Measurements from ENCODE around the gene ATP1B4. TPM values are rescaled to one million over a fixed set of nuclear protein-coding genes. Genes with fewer than 3 reads are reported as not detected.
"Not testable (repeated sequence)": the region's sequence is repeated elsewhere in the genome, so short reads cannot be mapped to it uniquely, and the experiment has no call there.

ATP1B4 gene
- polyA plus RNA-seq: not detected

GRCh38 chrX:120361764-120362305, at the start of gene ATP1B4:
Gene ATP1B4 (plus strand): TSS chrX:120362089. CDS start chrX:120362169, 80 bp downstream.
- Mint-ChIP-seq H3K9me3 (no peaks in the 10 kb centered on the region), H3K4me3 (no peak within 1 kb of the TSS), H3K4me1 (no peaks in the 10 kb centered on the region), H3K36me3 (no peaks in the 10 kb centered on the region), H3K27ac (no peak within 1 kb of the TSS), H3K27me3 (ENCODE audit: low read depth in 3 of 3) (peaks cover 0 to 8% (median 3%) of the 10 kb centered on the region in 3 donors)
- no peak for DNase-seq

- no peak for DNase-seq
- Mint-ChIP-seq H3K9me3 (no peaks in the 10 kb centered on the region), H3K27me3 (ENCODE audit: low read depth in 3 of 3) (peaks cover 0 to 13% (median 6%) of the 10 kb centered on the region in 3 donors), H3K4me1 (peaks cover 1 to 2% of the 10 kb centered on the region in 2 donors), H3K36me3 (no peaks in the 10 kb centered on the region), H3K27ac (no peak overlapping the region), H3K4me3 (no peak overlapping the region)
Measured at GRCh38 chrX:120315776-120316175, 46.1 kb upstream of the ATP1B4 start.

DNA sequence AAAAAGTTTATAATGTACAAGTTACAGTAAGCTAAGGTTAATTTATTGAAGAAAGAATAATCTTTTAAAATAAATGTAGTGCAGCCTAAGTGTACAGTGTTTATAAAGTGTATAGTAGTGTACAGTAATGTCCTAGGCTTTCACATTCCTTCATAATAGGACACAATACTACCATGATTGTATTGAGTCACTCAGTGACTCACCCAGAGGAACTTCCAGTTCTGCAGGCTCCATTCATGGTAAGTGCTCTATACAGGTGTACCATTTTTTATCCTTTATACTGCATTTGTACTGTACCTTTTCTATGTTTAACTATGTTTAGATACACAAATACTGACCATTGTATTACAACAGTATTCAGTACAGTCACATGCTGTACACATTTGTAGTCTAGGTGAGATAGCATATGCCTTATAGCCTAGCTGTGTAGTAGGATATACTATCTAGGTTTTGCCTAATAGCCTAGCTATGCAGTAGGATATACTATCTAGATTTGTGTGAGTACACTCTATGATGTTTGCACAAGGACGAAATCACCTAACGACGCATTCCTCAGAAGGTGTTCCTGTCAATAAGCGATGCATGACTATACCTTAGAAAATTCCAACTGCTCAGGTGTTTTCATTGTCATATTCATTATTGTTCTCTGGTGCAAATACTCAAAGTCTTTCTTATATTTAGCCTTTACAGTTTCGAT, 45.2 kb upstream of the ATP1B4 start:
- Mint-ChIP-seq H3K27me3 (ENCODE audit: low read depth in 3 of 3) (peaks cover 0 to 14% (median 5%) of the 10 kb centered on the region in 3 donors), H3K4me3 (no peak overlapping the region)

DNA sequence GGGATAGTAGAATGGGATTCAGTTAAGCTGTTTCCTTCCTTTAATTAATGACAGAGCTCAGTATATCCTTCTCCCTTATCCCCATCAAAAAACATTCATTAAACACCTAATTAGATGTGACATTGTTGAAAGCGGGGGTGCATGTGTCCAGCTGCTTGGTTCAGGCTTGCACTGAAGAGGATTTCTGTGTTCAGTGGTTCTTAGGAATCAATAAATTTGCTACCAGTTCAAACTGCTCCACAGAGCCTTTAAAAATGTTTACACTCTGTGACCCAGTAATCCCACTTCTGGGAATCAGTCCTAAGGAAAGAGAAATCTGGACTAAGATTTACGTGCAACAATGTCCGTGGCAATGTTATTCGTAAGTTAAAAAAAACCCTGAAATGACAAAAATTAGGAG, 43.5 kb upstream of the ATP1B4 start:
- H3K36me3 Mint-ChIP-seq: no peaks in the 10 kb centered on the region
- no peaks in the 10 kb centered on the region for H3K9me3 Mint-ChIP-seq
- H3K27ac Mint-ChIP-seq: no peak overlapping the region
- peaks cover 2 to 6% (median 3%) of the 10 kb centered on the region in 3 donors for H3K27me3 Mint-ChIP-seq (ENCODE audit: low read depth in 3 of 3)
- no peak overlapping the region for H3K4me3 Mint-ChIP-seq
- DNase-seq: no peak
- H3K4me1 Mint-ChIP-seq: no peaks in the 10 kb centered on the region

More for the DNA sequence above, 45.2 kb upstream of the ATP1B4 start:
- no peaks in the 10 kb centered on the region for H3K4me1 Mint-ChIP-seq
- H3K9me3 Mint-ChIP-seq: no peaks in the 10 kb centered on the region
- DNase-seq: no peak
- H3K27ac Mint-ChIP-seq: no peak overlapping the region
- no peaks in the 10 kb centered on the region for H3K36me3 Mint-ChIP-seq

- no peak for DNase-seq
- Mint-ChIP-seq H3K27ac (no peak overlapping the region), H3K36me3 (no peaks in the 10 kb centered on the region), H3K4me1 (no peaks in the 10 kb centered on the region), H3K4me3 (no peak overlapping the region), H3K27me3 (ENCODE audit: low read depth in 3 of 3) (peaks cover 2 to 9% (median 2%) of the 10 kb centered on the region in 3 donors), H3K9me3 (no peaks in the 10 kb centered on the region)
Measured at GRCh38 chrX:120321520-120322281, 40.2 kb upstream of the ATP1B4 start.

DNA sequence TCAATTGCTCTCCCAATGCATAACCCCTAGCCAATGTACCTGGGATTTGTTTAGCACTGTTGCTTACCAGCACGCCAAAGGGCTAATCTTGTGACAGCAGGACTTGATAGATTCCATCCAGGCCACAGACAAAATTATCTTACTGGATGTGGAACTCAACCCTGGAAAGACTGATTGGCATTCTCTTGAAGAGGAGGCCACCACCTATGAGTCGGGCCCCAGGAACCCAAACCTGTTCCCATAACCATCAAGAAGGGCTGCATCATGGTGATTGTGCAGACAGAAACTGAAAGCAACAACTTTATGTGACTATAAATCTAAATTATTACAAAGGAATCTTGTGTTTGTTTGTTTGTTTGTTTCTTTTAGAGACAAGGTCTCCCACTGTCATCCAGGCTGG, 30.8 kb upstream of the ATP1B4 start:
- Mint-ChIP-seq H3K36me3 (peaks cover 0 to 3% (median 0%) of the 10 kb centered on the region in 3 donors), H3K27me3 (ENCODE audit: low read depth in 3 of 3) (peaks cover 2 to 7% (median 3%) of the 10 kb centered on the region in 3 donors), H3K4me3 (no peak overlapping the region), H3K4me1 (no peaks in the 10 kb centered on the region), H3K27ac (no peak overlapping the region), H3K9me3 (peaks cover 0 to 5% (median 3%) of the 10 kb centered on the region in 6 donors)
- DNase-seq: no peak

DNA sequence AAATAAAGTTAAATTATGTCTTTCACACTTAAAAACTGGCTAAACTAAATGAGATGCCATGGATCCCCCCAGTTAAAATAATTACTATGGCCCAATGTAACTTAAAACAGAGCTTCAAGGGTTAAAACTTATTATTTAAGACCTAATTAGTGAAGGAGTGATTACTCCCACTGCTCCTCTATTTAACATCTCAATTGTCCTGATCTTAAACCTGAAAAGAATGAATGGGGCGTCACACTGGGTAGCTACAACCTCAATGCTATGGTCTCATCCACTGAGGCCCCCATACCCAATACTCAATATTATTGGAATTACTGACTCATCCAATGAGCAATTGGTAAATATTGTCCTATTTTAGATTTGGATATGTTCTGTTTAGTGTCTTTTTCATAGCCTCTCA, 29.5 kb upstream of the ATP1B4 start:
- H3K27me3 Mint-ChIP-seq (ENCODE audit: low read depth in 3 of 3): peaks cover 1 to 4% (median 2%) of the 10 kb centered on the region in 3 donors
- H3K9me3 Mint-ChIP-seq: peaks cover 0 to 17% (median 10%) of the 10 kb centered on the region in 6 donors
- H3K4me1 Mint-ChIP-seq: no peaks in the 10 kb centered on the region
- no peak overlapping the region for H3K4me3 Mint-ChIP-seq
- no peak for DNase-seq
- peaks cover 3 to 5% (median 3%) of the 10 kb centered on the region in 3 donors for H3K36me3 Mint-ChIP-seq
- no peak overlapping the region for H3K27ac Mint-ChIP-seq

DNA sequence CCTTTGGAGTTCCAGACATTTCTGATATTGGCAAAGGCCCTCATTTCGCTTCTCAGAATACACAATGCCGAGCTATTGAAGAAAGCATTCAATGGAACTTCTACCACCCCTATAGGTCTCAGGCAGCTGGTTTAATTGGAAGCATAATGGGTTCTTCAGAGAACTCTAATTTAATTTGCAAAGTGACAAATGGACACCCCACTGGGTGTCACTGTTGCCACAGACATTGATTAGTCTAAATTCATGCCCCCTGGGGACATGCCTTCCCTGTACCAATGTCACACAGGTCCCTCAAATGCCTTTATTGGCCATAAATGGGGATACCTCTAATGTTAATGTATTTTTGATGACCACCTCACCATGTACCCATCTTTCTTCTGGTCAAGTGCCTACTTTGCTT, 27.7 kb upstream of the ATP1B4 start:
- Mint-ChIP-seq H3K27me3 (ENCODE audit: low read depth in 3 of 3) (peaks cover 1 to 5% (median 4%) of the 10 kb centered on the region in 3 donors), H3K9me3 (peaks cover 10 to 30% (median 16%) of the 10 kb centered on the region in 6 donors), H3K36me3 (peaks cover 5 to 14% (median 6%) of the 10 kb centered on the region in 3 donors), H3K27ac (no peak overlapping the region), H3K4me3 (no peak overlapping the region), H3K4me1 (no peaks in the 10 kb centered on the region)
- no peak for DNase-seq

- no peak overlapping the region for H3K4me3 Mint-ChIP-seq
- H3K9me3 Mint-ChIP-seq: peaks cover 10 to 35% (median 20%) of the 10 kb centered on the region in 6 donors
- no peak overlapping the region for H3K27ac Mint-ChIP-seq
- peaks cover 1 to 5% (median 4%) of the 10 kb centered on the region in 3 donors for H3K27me3 Mint-ChIP-seq (ENCODE audit: low read depth in 3 of 3)
- H3K4me1 Mint-ChIP-seq: no peaks in the 10 kb centered on the region
- peaks cover 5 to 14% (median 6%) of the 10 kb centered on the region in 3 donors for H3K36me3 Mint-ChIP-seq
- no peak for DNase-seq
Measured at GRCh38 chrX:120334603-120335002, 27.3 kb upstream of the ATP1B4 start.

DNA sequence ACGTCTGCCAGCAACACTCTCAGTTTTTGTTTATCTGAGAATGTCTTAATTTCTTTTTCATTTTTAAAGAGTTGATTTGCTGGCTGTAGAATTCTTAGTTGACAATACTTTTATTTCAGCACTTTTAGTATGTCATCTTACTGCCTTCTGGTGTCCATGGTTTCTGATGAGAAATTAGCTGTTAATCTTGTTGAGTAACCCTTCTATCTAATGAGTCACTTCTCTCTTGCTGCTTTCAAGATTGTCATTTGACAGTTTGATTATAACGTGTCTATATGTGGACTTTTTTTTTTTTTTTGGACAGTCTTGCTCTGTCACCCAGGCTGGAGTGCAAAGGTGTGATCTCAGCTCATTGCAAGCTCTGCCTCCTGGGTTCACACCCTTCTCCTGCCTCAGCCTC, 26.6 kb upstream of the ATP1B4 start:
- DNase-seq: no peak
- no peak overlapping the region for H3K4me3 Mint-ChIP-seq
- H3K9me3 Mint-ChIP-seq: peaks cover 10 to 39% (median 21%) of the 10 kb centered on the region in 6 donors
- H3K27ac Mint-ChIP-seq: no peak overlapping the region
- peaks cover 5 to 14% (median 6%) of the 10 kb centered on the region in 3 donors for H3K36me3 Mint-ChIP-seq
- H3K4me1 Mint-ChIP-seq: no peaks in the 10 kb centered on the region
- peaks cover 0 to 5% (median 1%) of the 10 kb centered on the region in 3 donors for H3K27me3 Mint-ChIP-seq (ENCODE audit: low read depth in 3 of 3)

- Mint-ChIP-seq H3K27ac (no peak overlapping the region), H3K36me3 (peaks cover 5 to 14% (median 6%) of the 10 kb centered on the region in 3 donors), H3K4me3 (no peak overlapping the region), H3K9me3 (peaks cover 12 to 39% (median 21%) of the 10 kb centered on the region in 6 donors), H3K4me1 (no peaks in the 10 kb centered on the region), H3K27me3 (ENCODE audit: low read depth in 3 of 3) (peaks cover 0 to 5% (median 1%) of the 10 kb centered on the region in 3 donors)
- no peak for DNase-seq
Measured at GRCh38 chrX:120336899-120337298, 25.0 kb upstream of the ATP1B4 start.

- not testable (repeated sequence) for DNase-seq, H3K9me3 Mint-ChIP-seq, H3K27ac Mint-ChIP-seq
Measured at GRCh38 chrX:120344566-120344965, 17.3 kb upstream of the ATP1B4 start.

DNA sequence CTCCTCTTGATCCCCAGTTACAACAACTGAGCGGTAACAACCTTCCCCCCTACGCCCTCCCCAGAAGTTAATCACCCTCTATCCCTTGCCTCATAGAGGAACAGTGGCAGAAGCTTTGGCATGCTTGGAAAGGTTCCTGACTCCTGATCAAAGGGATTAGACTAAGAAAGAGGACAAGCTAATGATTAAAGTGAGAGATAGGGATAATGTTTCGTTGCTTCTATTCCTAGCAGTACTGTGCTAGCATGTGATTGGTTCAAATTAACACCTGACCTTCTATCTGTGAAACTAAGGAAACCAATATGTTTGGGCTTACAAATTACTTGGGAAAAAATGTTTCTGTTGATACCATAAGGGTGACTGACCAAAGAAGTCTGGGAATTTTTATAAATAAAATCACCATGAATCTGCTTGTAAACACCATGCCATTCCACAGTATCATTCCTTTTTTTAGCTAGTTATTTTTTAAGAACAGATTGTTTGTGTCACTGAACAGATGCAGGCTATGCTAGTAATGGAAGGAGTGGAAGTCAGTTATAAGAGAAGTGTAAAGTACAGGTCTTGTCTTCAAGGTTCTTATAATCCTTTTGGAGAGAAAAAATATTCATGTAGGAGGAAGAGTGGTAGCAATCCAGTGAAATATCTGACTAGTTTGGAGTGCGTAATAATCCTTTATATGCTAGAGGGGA, 11.3 kb upstream of the ATP1B4 start:
- H3K4me3 Mint-ChIP-seq: no peak overlapping the region
- peaks cover 0 to 4% (median 0%) of the 10 kb centered on the region in 6 donors for H3K9me3 Mint-ChIP-seq
- H3K4me1 Mint-ChIP-seq: no peaks in the 10 kb centered on the region
- peaks cover 2 to 14% (median 5%) of the 10 kb centered on the region in 3 donors for H3K27me3 Mint-ChIP-seq (ENCODE audit: low read depth in 3 of 3)
- DNase-seq: no peak
- no peak overlapping the region for H3K27ac Mint-ChIP-seq
- no peaks in the 10 kb centered on the region for H3K36me3 Mint-ChIP-seq

More at GRCh38 chrX:120344566-120344965, 17.3 kb upstream of the ATP1B4 start:
- not testable (repeated sequence) for H3K36me3 Mint-ChIP-seq; H3K27me3 Mint-ChIP-seq (ENCODE audit: low read depth in 3 of 3); H3K4me3 Mint-ChIP-seq; H3K4me1 Mint-ChIP-seq
